Mucosa of descending colon (tissue), 3 donors: ENCODE measurements around the gene PIP5K1C. TPM values are rescaled to one million over a fixed set of nuclear protein-coding genes. Genes with fewer than 3 reads are reported as not detected.
A peak's percentile ranks its signal among the peaks of the same experiment; 100 is the strongest.
"Not testable (repeated sequence)": the region's sequence is repeated elsewhere in the genome, so short reads cannot be mapped to it uniquely, and the experiment has no call there.

ENCODE experiments used
- ATAC-seq: fragments of 200-7000 bp; cut with Tn5 transposase; one replicate; pipeline ENCODE4 v1.9.1; 2020; ENCODE audit warnings: mild to moderate bottlenecking, moderate library complexity
- DNase-seq, 3 donors: peaks; one replicate each; pipeline ENCODE4 v3.0.0-alpha.2; 2020
- H3K36me3 ChIP-seq: fragments of 200-600 bp; one replicate; pipeline ENCODE4 v1.8.0; 2021; ENCODE audit warnings: low read depth, mild to moderate bottlenecking
- H3K4me1 ChIP-seq: fragments of 200-600 bp; one replicate; pipeline ENCODE4 v1.8.0; 2021; ENCODE audit warnings: low read depth, mild to moderate bottlenecking
- H3K4me3 ChIP-seq: fragments of 200-600 bp; one replicate; pipeline ENCODE4 v1.8.0; 2021; ENCODE audit warnings: mild to moderate bottlenecking
- H3K9me3 ChIP-seq: fragments of 200-600 bp; one replicate; pipeline ENCODE4 v1.8.0; 2021; ENCODE audit warnings: mild to moderate bottlenecking
- intact Hi-C, 2 donors: fragments of 100-400 bp; cut with DNase I in 1 of 2; cut with micrococcal nuclease in 1 of 2; formaldehyde crosslinking; loops; one replicate each; pipeline versions ENCODE4 v1.11.0 to v1.11.1; 2022; cut with DNase I, micrococcal nuclease
- total RNA-seq, 3 donors: library from RNA; stranded (reverse); fragmentation: NEBNext Ultra II Directional in 2 of 3; extraction: Animal tissue kit (Norgen Biotek cat#: 25700) in 2 of 3; gene quantifications; one replicate each; pipeline versions ENCODE4 v1.2.1 to v1.2.4, GENCODE V29; 2021 to 2023
- TF ChIP-seq, protein P1 (sequence below): fragments of 200-600 bp; IDR thresholded peaks from one replicate; pipeline ENCODE4 v1.8.0; 2022; ENCODE audit warnings: antibody characterized with exemption, mild to moderate bottlenecking
- donor health status: DM: no; HTN: no; CAD: no; lungs with moderate emphysema.
- donor health status: DM: no; HTN: no; CAD: no.
- donor health status: DM: no; HTN: yes; CAD: no.

The PIP5K1C gene
- total RNA-seq, 3 donors from 2014 or later = 23.1 to 95.2 (median 23.2) TPM

DNA sequence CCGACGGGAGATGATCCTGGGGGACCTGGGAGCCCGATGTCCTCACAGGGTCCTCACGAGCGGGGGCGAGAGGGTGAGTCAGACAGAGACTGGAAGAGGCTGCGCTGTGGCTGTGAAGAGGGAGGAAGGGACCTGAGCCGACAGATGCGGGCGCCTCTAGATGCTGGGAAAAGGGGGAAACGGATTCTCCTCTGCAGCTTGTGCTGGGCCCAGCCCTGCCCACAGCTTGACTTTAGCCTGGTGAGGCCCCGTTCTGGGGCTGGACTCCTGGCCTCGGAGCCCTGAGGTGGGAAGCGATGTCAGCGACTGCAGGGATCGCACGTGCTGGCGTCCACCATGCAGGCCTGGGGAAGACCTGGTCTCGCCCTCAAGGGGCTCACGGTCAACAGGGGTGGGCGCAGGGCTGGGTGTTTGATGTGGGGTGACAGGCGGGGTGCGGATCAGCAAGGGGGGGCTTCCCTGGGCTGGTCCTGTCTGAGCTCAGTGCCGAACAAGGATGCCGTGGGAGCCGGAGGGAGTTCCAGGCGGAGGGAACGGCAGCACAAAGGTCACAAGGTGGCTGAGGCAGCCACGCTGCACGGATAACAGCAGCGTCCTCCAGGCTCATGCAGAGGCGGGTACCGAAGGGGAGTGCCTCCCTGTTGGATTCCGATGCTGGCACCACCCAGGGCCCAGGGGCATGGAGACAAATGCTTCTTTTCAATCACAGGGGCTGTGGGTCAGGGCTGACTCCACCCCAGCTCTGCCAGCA lies 31.8 kb downstream of the PIP5K1C start:
- Histone ChIP-seq H3K4me1 (peaks cover 15% of the 10 kb centered on the region), H3K36me3 (no peaks in the 10 kb centered on the region), H3K4me3 (no peak overlapping the region), H3K9me3 (no peaks in the 10 kb centered on the region)
- intact Hi-C loops = loop anchor here in 1 of 2 donors (5.0 kb wide), 1 partner anchor 34 kb away; the partner anchor contains the start of gene PIP5K1C
- DNase-seq (no peak), ATAC-seq (peak; percentile 4)
- TF ChIP-seq, protein P1, sequence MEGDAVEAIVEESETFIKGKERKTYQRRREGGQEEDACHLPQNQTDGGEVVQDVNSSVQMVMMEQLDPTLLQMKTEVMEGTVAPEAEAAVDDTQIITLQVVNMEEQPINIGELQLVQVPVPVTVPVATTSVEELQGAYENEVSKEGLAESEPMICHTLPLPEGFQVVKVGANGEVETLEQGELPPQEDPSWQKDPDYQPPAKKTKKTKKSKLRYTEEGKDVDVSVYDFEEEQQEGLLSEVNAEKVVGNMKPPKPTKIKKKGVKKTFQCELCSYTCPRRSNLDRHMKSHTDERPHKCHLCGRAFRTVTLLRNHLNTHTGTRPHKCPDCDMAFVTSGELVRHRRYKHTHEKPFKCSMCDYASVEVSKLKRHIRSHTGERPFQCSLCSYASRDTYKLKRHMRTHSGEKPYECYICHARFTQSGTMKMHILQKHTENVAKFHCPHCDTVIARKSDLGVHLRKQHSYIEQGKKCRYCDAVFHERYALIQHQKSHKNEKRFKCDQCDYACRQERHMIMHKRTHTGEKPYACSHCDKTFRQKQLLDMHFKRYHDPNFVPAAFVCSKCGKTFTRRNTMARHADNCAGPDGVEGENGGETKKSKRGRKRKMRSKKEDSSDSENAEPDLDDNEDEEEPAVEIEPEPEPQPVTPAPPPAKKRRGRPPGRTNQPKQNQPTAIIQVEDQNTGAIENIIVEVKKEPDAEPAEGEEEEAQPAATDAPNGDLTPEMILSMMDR = no peak

DNA sequence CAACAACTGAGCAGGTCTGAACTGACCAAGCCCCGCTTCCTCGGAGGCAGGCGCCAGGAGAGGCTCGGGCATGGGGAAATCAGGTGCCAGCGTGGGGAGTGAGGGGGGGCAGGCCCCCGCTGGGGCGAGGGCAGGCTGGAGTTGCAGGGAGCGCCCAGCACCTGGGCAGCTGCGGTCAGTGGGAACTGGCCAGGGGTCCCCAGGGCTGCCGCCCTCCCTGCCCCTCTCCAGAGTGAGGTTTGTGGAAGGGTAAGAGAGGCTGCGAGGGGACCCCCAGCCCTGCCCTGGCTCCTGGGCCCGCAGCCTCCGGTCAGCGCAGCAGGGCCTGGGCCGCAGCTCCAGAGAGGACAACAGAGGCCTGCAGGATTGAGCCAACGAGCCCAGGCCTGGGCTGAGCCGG lies 32.5 kb downstream of the PIP5K1C start:
- H3K9me3 ChIP-seq = no peaks in the 10 kb centered on the region
- TF ChIP-seq, protein P1 = no peak
- intact Hi-C loops = loop anchor here in 1 of 2 donors (5.0 kb wide), 1 partner anchor 35 kb away; the partner anchor contains the start of gene PIP5K1C
- ATAC-seq (no peak), DNase-seq (no peak)
- no peak overlapping the region for H3K4me3 ChIP-seq
- no peaks in the 10 kb centered on the region for H3K36me3 ChIP-seq
- H3K4me1 ChIP-seq = peaks cover 15% of the 10 kb centered on the region

DNA sequence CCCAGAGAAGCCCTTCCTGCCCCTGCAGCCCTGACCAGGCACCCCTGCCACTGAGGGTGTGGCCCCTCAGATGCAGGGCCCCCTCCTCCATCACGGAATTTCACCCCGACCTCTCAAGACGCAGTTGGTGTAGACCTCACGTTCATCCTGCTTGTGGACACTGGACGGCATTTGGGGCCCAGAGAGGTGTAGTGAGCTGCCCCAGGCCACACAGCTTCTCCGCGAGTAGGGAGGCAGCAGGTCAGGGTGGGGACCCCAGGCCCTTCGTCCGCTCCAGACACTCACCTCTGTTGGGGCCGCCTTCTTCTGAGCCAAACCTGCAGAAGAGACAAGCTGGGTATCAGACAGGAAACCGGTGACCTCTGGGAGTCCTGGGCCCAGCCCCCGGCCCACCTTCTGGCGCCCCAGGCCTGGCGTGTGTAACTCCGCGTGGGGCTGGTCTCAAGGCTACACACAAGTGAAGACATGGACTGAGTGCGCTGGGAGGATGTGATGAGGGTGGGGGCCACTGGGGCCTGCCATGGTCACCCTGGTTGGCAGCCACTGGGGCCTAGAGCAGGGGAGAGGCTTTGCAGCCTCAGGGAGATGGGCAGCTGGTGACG lies 33.1 kb downstream of the PIP5K1C start:
- TF ChIP-seq, protein P1 = no peak
- intact Hi-C loops = loop anchor here in 1 of 2 donors (5.0 kb wide), 1 partner anchor 35 kb away; the partner anchor contains the start of gene PIP5K1C
- Histone ChIP-seq H3K9me3 (no peaks in the 10 kb centered on the region), H3K36me3 (no peaks in the 10 kb centered on the region), H3K4me3 (no peak overlapping the region), H3K4me1 (peaks cover 14% of the 10 kb centered on the region)
- ATAC-seq (no peak), DNase-seq (no peak)

DNA sequence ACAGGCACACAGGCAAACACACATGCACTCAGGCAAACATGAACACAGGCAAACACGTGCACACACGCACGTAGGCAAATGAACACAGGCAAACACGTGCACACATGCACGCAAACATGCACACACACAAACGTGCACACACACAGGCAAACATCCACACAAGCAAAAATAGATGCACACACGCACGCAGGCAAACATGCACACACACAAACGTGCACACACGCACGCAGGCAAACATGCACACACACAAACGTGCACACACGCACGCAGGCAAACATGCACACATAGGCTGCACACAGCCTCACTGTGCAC lies 33.8 kb downstream of the PIP5K1C start:
- not testable (repeated sequence) for ATAC-seq, DNase-seq, H3K9me3 ChIP-seq, H3K4me1 ChIP-seq, H3K36me3 ChIP-seq, H3K4me3 ChIP-seq
- intact Hi-C loops = loop anchor here in 1 of 2 donors (5.0 kb wide), 1 partner anchor 36 kb away; the partner anchor contains the start of gene PIP5K1C

DNA sequence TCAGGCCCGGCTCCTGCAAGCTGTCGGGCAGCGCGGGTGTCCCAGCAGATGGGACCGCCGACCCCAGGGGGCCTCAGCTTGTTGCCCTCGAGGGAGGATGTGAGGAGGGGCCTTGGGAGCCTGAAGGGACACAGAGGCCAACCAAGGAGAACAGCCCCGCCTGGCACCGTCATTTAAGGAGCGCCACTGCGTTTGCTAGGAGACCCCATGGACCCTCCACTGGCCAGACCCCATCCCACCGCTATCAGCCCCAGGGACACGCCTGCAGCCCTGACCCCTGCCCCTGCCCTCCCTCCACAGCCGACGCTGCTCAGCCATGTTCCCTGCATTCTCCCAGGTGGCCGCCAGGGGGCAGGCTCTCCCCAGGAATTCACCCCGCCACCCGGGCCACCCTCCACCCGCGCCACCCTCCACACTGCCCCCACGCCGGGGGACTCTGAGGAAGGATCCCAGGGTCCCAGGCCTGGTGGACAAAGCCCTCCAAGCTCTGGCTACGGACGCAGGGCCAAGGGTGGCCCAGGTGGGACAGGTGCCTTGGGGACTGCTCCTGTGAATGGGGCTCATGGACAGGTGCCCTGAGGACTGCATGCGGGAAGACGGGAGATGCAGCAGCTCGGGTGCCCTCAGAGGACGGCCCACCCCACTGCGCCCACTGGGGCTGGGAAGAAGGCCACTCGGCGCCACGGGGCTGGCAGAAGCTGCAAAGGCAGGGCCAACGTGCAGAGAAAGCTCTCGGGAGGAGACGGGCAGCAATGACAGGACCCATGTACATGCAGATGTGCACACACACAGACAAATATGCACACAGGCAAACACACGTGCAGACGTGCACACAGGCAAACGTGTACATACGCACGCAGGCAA lies 34.4 kb downstream of the PIP5K1C start:
- no peaks in the 10 kb centered on the region for H3K36me3 ChIP-seq
- H3K4me1 ChIP-seq = peaks cover 5% of the 10 kb centered on the region

More for the DNA sequence above, 34.4 kb downstream of the PIP5K1C start:
- intact Hi-C loops = loop anchor here in 1 of 2 donors (5.0 kb wide), 1 partner anchor 36 kb away; the partner anchor contains the start of gene PIP5K1C
- no peaks in the 10 kb centered on the region for H3K9me3 ChIP-seq
- H3K4me3 ChIP-seq = no peak overlapping the region
- TF ChIP-seq, protein P1 = peak; percentile 90
- DNase-seq (peak; percentile 73 to 82 (median 79)), ATAC-seq (peak; percentile 82)
